ENCODE measurements around the gene LRRC17. TPM values are rescaled to one million over a fixed set of nuclear protein-coding genes. Genes with fewer than 3 reads are reported as not detected.
A peak's percentile ranks its signal among the peaks of the same experiment; 100 is the strongest.

The LRRC17 gene
- total and polyA plus RNA-seq, 9 of the 15 experiments (the other 6 are each of a cell fraction or from before 2014, with no cell fraction given), result 0.03 to 0.18 (median 0.12) TPM; not detected in 5

DNA sequence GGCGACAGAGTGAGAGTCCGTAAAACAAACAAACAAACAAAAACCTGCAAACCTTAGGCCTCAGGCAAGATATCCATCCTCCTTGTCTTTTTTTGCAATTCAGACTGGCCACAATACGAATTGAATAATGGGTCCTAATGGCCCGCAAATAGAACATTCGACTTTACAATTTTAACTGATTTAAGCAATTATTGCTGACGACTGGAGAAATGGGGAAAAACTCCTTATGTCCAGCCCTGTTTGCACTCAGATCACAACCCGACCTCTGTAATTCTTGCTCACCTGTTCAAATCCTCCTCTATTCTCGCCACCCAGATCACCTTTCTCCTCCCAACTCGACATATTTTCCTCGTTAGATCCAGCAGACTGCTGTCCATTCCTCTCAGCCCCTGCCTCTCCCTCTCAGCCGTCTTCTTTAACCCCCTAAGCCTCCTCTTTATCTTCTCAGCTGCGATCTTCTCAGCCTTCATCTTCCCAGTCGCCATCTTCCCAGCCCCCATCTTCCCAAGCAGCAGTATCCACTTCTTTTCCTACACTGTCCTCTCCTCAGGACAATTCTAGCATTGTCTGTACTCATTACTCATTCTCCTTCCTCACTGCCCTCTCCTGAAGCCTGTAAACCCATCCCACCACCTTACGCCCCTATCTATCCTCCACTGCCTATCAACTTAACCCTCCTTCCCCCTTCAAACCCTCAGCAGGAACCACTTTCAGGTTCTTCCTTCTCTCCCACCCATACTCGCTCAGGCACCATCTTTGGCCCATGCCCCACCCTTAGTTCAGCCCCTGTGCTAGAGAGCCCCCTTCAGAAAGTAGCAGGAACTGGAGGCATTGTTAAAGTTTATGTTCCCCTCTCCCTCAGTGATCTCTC is 61.8 kb downstream of the LRRC17 start (continued):
- TF ChIP-seq GATAD2B (IDR thresholded peaks at IDR 0.05; ENCODE audit: borderline replicate concordance), result no peak
- TF ChIP-seq SRSF9 (IDR thresholded peaks at IDR 0.05; ENCODE audit: borderline replicate concordance, low read depth, low read length), result no peak
- peak; percentile 67; the same call in 1 of the 2 replicates for TF ChIP-seq DNMT1 (IDR thresholded peaks at IDR 0.05)
- TF ChIP-seq BACH1 (tag; IDR thresholded peaks at IDR 0.05), result no peak
- peak; percentile 51 for TF ChIP-seq HDAC2 (IDR thresholded peaks at IDR 0.05)
- TF ChIP-seq NCOA2 (IDR thresholded peaks at IDR 0.05; ENCODE audit: partially characterized antibody in 2 of 2), result no peak
- peak; percentile 72 for TF ChIP-seq NCOA4 (IDR thresholded peaks at IDR 0.05; ENCODE audit: partially characterized antibody)
- no peak for TF ChIP-seq CHD1 (IDR thresholded peaks at IDR 0.05; ENCODE audit: low read length)
- TF ChIP-seq MTA2 (IDR thresholded peaks at IDR 0.05; ENCODE audit: low read depth), result 0 out of 2 replicates have a peak, but pooled peaks have one; percentile 4
- peak; percentile 38 to 40; a peak in 1 of 4 replicates for TF ChIP-seq MAZ (CRISPR knock-in tag; conservative IDR thresholded peaks at IDR 0.05 in 1 of 2, IDR thresholded peaks at IDR 0.05 in 1 of 2)
- TF ChIP-seq, protein P1, sequence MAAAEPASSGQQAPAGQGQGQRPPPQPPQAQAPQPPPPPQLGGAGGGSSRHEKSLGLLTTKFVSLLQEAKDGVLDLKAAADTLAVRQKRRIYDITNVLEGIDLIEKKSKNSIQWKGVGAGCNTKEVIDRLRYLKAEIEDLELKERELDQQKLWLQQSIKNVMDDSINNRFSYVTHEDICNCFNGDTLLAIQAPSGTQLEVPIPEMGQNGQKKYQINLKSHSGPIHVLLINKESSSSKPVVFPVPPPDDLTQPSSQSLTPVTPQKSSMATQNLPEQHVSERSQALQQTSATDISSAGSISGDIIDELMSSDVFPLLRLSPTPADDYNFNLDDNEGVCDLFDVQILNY (CRISPR knock-in tag; IDR thresholded peaks at IDR 0.05), result no peak
- TF ChIP-seq MAFF (IDR thresholded peaks at IDR 0.05; ENCODE audit: low read length), result peak; percentile 30; the same call in 1 of the 2 replicates
- peak; percentile 85 for TF ChIP-seq EHMT2 (IDR thresholded peaks at IDR 0.05)
- TF ChIP-seq, protein P2, sequence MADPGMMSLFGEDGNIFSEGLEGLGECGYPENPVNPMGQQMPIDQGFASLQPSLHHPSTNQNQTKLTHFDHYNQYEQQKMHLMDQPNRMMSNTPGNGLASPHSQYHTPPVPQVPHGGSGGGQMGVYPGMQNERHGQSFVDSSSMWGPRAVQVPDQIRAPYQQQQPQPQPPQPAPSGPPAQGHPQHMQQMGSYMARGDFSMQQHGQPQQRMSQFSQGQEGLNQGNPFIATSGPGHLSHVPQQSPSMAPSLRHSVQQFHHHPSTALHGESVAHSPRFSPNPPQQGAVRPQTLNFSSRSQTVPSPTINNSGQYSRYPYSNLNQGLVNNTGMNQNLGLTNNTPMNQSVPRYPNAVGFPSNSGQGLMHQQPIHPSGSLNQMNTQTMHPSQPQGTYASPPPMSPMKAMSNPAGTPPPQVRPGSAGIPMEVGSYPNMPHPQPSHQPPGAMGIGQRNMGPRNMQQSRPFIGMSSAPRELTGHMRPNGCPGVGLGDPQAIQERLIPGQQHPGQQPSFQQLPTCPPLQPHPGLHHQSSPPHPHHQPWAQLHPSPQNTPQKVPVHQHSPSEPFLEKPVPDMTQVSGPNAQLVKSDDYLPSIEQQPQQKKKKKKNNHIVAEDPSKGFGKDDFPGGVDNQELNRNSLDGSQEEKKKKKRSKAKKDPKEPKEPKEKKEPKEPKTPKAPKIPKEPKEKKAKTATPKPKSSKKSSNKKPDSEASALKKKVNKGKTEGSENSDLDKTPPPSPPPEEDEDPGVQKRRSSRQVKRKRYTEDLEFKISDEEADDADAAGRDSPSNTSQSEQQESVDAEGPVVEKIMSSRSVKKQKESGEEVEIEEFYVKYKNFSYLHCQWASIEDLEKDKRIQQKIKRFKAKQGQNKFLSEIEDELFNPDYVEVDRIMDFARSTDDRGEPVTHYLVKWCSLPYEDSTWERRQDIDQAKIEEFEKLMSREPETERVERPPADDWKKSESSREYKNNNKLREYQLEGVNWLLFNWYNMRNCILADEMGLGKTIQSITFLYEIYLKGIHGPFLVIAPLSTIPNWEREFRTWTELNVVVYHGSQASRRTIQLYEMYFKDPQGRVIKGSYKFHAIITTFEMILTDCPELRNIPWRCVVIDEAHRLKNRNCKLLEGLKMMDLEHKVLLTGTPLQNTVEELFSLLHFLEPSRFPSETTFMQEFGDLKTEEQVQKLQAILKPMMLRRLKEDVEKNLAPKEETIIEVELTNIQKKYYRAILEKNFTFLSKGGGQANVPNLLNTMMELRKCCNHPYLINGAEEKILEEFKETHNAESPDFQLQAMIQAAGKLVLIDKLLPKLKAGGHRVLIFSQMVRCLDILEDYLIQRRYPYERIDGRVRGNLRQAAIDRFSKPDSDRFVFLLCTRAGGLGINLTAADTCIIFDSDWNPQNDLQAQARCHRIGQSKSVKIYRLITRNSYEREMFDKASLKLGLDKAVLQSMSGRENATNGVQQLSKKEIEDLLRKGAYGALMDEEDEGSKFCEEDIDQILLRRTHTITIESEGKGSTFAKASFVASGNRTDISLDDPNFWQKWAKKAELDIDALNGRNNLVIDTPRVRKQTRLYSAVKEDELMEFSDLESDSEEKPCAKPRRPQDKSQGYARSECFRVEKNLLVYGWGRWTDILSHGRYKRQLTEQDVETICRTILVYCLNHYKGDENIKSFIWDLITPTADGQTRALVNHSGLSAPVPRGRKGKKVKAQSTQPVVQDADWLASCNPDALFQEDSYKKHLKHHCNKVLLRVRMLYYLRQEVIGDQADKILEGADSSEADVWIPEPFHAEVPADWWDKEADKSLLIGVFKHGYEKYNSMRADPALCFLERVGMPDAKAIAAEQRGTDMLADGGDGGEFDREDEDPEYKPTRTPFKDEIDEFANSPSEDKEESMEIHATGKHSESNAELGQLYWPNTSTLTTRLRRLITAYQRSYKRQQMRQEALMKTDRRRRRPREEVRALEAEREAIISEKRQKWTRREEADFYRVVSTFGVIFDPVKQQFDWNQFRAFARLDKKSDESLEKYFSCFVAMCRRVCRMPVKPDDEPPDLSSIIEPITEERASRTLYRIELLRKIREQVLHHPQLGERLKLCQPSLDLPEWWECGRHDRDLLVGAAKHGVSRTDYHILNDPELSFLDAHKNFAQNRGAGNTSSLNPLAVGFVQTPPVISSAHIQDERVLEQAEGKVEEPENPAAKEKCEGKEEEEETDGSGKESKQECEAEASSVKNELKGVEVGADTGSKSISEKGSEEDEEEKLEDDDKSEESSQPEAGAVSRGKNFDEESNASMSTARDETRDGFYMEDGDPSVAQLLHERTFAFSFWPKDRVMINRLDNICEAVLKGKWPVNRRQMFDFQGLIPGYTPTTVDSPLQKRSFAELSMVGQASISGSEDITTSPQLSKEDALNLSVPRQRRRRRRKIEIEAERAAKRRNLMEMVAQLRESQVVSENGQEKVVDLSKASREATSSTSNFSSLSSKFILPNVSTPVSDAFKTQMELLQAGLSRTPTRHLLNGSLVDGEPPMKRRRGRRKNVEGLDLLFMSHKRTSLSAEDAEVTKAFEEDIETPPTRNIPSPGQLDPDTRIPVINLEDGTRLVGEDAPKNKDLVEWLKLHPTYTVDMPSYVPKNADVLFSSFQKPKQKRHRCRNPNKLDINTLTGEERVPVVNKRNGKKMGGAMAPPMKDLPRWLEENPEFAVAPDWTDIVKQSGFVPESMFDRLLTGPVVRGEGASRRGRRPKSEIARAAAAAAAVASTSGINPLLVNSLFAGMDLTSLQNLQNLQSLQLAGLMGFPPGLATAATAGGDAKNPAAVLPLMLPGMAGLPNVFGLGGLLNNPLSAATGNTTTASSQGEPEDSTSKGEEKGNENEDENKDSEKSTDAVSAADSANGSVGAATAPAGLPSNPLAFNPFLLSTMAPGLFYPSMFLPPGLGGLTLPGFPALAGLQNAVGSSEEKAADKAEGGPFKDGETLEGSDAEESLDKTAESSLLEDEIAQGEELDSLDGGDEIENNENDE (IDR thresholded peaks at IDR 0.05; ENCODE audit: low read depth, low read length), result no peak
- peak; percentile 44 to 55; a peak in 3 of 4 replicates for TF ChIP-seq FOXK2 (conservative IDR thresholded peaks at IDR 0.05 in 1 of 2, IDR thresholded peaks at IDR 0.05 in 1 of 2; ENCODE audit: low read depth in 2 of 2)
- peak; percentile 72 for TF ChIP-seq SMARCE1 (IDR thresholded peaks at IDR 0.05)
